ENCODE data around the gene DLK1.

Gene DLK1

DNA sequence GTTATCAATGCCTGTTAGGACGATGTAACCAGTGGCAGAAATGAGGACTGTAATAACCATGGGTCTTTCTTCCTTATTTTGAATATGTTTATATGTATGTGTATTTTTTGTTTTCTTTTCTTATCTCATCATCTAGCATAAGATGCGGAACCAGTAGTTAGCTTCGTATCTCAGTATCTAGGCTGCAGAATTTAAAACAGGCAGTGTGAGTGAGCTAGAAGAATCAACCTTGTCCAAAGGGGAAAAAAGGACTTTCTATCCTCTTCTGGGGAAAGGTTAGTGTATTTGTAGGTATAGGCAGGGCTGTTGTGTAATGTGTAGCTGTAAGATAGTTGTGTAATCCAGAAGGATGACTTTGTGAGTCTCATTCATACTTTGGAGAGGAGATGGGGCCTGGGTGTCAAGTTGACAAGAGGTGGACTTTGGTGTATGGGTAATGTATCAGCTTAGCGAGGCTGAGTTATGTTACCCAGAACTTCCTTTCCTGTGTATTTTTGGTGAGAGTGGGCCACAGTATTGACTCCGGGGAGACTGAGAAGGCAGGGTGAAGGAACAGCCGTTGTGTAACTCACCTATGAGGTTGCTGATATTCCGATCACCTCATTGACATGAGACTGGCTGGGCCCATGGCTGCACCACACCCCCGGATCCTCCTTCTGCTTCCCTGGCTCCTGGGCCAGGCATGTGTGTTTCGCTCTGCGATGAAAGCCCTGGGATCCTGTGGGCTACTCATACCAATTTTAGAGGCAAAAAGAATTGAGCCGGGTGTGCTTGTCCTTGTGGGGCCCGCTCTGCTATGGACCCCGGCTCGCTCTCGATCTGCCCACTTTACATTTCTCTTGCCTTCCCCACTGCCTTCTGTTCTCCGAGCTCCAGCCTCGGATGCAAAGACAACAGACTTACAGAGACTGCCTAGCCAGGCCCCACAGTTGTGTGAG lies 24.3 kb downstream of the DLK1 start:
- in situ Hi-C loops (cut with HindIII; ENCODE audit: low sequenced_read_pairs) = no loop called here

DNA sequence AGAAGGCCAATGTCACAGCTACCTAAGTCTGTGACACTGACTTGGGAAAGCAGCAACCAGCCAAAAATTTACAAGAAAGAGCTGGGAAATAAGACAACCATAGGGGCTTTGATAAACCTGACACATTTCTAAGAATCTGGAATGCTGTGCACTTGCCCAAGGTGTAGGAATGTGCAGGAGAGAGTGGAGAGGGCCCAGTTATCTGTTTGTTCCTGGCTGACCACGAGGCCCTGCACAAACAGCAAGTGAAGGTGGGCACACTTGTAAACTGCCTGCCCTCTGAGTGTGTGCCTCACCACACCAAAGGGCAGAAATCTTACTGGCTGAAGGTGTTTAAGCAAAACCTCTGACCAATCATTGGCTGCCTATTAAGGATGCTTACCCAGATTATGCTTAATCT lies 27.3 kb downstream of the DLK1 start:
- in situ Hi-C loops (cut with HindIII; ENCODE audit: low sequenced_read_pairs) = no loop called here

DNA sequence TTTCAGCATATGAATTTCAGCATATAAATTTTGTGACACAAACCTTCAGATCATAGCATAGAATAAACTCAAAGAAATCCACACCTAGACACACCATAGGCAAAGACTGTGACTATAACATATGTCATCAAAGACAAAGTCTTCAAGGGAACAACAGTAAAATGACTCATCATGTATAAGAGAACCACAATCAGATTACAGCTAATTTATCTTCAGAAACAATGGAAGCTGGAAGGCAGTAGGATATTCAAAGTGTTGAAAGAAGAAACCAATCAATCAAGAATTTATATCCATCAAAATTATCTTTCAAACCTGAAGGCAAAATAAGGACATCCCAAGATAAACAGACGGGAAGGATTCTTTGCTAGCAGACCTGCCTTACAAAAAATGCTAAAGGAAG lies 29.0 kb downstream of the DLK1 start:
- in situ Hi-C loops (cut with HindIII; ENCODE audit: low sequenced_read_pairs) = no loop called here

DNA sequence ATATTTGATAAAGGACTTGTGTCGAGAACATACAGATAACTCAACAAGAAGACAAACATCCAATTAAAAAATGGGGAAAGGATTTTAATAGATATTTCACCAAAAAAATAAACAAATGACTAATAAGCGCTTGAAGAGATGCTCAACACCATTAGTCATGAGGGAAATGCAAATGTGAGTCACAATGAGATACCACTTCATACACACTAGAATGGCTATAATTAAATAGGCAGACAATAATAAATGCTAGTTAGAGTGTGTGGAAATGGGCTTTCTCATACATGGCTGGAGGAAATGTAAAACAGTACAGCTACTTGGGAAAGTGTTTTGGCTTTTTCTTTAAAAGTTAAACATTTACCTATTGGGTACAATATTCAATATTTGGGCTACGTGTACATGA lies 34.8 kb downstream of the DLK1 start:
- in situ Hi-C loops (cut with HindIII; ENCODE audit: low sequenced_read_pairs) = no loop called here

DNA sequence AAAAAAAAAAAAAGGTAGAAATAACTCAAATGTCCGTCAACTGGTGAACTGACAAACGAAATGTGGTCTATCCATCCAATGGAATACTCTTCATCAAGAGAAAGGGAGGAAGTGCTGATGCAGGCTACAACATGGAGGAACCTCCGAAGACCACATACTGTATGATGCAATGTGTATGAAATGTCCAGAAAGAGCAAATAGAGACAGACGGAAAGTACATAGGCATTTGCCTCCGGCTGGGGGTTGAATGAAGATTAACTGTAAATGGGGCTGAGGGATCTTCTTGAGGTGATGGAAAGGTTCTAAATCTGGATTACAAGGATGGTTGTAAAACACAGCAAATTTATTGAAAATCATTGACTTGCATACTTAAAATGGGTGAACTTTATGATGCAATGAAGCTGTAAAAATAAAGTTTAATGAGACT lies 35.4 kb downstream of the DLK1 start:
- in situ Hi-C loops (cut with HindIII; ENCODE audit: low sequenced_read_pairs) = no loop called here

DNA sequence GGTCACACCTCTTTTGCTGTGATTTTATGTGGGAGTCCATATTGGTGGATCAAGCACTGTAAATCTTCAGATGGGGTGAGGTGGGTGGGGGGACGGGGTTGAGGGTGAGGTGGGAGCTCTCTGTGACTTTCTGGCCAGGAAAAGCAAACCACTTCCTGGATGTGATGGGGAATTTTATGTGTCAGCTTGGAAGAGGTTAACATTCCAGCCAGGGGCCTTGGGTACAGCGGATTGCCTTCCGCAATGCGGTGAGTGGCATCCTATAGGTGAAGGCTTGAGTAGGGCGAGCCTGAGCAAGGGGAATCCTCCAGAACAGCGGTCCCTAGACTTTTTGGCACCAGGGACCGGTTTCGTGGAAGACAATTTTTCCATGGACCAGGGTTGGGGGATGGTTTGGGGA lies 36.2 kb downstream of the DLK1 start:
- in situ Hi-C loops (cut with HindIII; ENCODE audit: low sequenced_read_pairs) = no loop called here

DNA sequence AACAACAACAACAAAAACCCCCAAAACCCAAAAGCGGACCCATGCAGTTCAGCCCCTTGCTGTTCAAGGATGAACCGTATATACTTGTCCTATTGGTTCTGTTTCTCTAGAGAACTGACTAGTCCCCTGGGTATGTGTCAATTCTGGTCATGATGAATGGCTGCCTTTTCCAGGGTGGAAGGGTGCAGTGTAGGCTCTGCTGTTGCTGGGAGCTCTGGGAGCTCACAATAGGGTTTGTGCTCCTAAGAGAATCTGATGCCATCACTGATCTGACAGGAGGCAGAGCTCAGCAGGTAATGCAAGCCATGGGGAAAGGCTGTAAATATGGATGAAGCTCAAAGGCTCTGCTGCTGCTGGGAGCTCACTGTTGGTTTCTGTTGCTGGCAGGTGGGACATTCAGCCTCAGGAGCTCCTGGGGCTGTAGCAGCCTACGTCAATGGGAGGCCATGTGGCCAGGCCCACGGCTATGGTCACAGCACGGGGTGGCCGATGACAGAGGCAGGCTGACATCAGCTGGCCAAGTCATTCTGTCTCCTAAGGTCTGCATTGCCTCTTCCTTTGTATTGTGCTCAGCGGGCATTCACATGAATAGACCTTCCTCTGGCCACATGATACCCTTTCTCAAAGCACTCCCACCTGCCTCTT lies 37.9 kb downstream of the DLK1 start:
- in situ Hi-C loops (cut with HindIII; ENCODE audit: low sequenced_read_pairs) = no loop called here

DNA sequence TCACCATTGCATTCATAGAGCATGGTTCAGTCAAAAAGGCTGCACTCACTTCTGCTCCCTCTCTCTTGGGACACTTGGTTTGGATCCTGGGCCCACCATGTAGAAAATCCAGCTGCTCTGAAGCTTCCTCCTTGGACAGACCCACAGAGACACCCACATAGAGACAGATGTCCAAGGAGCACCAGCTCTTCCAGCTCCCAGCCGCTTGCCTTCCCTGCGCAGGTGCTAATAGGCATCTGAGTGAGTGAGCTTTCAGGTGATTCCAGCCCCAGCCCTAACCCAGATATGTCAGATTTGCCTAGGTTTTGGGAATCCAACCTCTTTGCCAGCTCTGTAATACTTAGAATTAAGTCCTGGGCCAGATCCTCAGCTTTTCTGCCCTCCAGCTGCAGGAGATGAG lies 38.6 kb downstream of the DLK1 start:
- in situ Hi-C loops (cut with HindIII; ENCODE audit: low sequenced_read_pairs) = no loop called here

DNA sequence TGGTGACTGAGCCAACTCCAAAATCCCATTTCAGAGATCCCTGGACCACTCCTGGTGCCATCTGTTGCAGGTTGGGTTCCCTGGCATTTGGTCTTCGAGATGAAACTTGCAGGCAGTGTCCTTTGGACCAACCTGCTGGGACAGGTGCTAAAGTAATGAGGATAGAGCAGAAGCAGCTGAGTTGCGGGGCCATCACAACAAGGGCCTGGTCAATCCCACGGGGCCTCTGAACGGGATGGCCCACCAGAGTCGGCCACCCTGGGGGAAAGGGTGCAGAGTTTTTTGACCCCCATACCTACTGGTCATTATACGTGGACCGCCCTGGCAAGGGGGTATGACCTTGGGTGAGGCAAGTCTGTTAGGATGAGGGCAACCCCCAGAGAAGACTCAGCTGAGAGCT lies 39.3 kb downstream of the DLK1 start:
- in situ Hi-C loops (cut with HindIII; ENCODE audit: low sequenced_read_pairs) = no loop called here

DNA sequence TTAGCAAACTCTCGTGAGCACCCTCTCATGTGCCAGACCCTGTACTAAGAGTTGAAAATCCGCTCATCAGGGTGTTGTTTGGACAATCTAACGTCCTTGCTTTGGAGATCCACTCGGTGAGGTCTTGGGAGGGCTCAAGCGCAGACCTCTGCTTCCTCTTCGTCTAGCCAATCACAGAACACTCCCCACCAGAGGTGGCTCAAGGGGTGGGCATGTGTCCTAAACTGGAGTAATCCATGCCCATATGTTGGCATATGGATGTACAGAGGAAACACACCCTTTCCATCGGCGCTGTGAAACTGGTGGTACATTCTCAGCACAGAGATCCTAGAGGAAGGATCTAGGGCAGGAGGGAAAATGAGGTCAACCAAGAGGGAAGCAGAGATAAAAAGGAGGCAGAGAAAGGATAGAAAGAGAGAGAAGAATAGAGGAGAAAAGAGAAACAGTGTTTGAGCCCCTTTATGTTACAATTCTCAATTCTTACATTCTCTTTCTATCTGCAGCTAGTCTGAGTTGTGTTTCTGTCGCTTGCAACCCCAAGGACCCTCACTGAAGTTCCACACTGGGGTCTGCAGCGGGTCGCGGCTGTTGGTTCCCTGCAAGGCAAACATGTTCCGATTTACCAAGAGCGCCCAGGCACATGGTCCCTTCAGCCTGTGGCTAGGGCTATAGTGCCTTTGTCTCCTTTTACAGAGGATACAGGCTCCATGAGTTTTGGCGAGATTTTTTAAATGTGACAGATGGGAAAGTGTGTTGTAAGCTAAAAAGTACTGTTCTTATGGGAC lies 40.5 kb downstream of the DLK1 start:
- in situ Hi-C loops (cut with HindIII; ENCODE audit: low sequenced_read_pairs) = no loop called here

DNA sequence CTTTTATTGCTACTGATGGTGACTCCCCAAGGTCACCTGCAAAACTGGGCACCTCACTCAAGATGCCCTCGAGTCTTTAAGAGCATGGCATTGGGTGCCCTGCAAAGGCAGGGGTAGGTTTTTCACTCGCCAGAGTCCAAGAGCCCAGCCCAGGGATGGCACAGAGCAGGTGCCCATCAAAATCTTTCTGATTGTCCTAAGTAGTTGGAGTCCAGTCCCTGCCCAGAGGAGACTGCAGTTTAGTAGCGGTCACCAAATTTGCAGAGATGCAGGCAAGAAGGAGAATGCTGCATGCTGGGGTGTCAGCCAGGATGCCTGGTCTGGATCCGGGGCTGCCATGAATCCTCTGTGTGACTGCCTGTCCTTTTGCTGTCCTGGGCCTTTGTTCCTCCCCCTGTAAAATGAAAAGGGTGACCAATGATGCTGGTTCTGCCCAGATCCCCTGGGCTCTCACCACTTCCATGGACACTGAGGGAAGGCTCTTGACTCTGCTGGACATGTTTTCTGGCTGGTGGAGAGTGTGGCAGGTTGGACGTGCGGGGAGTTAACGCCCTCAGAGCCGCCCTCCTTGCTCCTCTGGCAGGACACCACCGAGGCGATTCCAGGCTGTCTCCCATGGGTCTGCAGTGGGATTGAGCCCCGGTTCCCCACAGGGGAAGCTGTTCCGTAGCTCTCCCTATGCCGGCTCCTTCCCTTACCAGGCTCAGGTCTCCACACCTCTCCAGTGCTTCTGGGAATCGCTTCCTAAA lies 41.3 kb downstream of the DLK1 start:
- in situ Hi-C loops (cut with HindIII; ENCODE audit: low sequenced_read_pairs) = no loop called here

DNA sequence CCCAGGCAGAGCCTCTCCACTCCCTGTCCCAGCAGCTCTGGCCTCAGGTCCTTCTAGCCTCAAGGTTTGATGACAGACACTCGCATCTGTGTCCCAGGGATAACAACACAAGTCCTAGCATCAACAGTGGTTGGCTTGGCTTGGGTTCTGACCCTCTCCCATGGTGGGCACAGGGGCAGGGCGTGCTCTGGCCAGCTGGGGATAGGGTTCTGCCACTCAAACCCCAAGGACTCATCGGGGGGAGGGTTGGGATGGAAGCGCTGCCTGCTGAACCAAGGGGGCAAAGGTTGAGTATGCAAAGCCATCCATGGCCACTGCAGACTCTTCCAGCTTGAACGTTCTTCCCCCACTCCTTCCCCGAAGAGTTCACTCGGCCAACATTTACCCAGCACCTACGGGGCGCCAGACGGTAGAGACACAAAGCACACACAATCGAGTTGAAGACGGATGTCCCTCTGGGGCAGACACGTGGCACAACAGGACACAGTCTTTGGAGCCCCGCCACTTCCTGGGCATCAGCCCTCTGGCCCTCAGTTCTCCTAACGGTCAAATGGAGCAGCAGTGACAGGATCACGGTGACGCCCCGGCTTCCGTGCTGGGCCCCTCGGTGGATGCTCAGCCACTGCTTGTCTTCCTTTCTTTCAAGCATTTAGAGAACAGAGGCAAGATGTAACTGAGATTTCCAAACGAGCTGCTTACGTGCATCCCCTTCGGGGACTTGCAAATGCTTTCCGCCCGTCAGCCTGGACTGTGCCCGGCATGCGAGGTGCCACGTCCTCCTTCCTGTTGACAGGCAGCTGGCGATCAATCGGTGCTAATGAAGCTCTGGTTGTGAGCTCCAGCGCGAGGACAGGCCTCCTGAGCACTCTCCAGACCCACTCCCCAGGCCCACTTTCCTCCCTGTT lies 42.6 kb downstream of the DLK1 start:
- in situ Hi-C loops (cut with HindIII; ENCODE audit: low sequenced_read_pairs) = no loop called here

DNA sequence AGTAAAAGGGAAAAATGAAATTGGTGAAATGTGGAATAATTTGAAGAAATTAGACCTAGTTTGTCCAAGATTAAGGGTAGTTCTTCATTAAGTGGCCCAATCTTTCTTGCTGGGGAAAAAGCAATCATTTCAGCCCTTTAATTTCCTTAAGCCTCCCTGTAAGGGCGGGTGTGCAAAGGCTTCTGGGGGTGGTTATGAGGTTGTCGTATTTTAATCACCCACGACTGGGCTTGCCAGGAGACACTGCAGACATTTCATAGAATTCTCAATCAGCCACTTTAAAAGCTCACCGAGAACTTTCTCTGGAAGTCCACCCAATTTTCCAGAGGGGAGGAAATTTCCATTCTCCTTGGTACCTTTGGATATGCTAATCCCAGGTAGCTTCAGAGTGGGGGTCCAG lies 43.4 kb downstream of the DLK1 start:
- in situ Hi-C loops (cut with HindIII; ENCODE audit: low sequenced_read_pairs) = no loop called here

DNA sequence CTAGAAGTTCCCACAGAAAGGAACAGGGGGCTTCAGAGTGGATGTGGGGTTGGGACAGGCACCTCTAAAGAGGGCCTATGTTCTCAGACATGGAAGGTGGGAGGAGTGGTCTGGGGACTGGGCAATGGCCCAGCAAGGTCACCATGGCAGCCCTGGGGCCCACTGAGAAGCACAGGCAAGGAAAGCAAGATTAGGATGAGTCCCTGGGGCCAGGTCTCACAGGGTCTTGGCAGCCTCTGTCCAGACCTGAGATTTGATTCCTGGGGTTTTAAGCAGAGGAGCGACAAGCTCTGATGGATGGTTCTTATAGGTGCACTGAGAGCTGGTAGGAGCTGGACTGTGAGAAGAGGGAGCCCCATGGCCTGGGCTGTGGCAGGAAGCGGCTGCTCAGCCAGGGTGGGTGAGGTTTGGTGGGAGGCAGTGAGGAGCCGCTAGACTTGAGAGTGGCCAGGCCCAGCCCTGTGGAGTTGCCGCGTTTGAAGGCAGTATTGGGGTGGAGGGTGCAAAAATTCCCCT lies 44.0 kb downstream of the DLK1 start:
- in situ Hi-C loops (cut with HindIII; ENCODE audit: low sequenced_read_pairs) = no loop called here

DNA sequence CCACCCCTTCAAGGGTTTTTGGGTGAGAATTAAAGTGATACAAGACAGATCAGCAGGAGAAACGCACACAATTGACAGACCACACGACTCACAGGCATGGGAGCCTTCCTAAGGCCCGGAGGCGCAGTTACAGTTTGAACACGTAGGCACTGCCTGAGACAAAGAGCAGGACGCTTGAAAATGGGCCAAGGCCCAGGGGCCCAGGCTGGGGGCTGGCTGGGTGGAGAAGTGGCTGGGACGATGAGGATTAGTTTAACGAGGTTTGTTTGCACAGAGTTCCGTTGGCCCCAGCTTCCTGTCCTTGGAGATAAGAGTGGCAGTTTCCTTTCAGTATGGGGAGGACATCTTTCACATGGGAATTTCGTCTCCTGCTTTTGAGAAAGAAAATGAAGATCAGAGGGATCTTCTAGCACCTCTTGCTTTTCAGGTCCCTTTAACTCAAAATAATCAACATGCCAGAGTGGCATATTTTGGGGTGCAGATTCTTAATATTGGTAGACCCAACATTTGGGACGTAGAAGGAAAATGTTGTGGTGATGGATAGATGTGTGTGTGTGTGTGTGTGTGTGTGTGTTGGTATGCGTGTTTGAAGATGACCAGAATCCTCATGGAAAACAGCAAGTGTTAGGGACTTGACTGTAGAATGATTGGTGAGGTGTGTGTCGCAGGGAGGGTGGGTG lies 44.6 kb downstream of the DLK1 start:
- in situ Hi-C loops (cut with HindIII; ENCODE audit: low sequenced_read_pairs) = no loop called here

DNA sequence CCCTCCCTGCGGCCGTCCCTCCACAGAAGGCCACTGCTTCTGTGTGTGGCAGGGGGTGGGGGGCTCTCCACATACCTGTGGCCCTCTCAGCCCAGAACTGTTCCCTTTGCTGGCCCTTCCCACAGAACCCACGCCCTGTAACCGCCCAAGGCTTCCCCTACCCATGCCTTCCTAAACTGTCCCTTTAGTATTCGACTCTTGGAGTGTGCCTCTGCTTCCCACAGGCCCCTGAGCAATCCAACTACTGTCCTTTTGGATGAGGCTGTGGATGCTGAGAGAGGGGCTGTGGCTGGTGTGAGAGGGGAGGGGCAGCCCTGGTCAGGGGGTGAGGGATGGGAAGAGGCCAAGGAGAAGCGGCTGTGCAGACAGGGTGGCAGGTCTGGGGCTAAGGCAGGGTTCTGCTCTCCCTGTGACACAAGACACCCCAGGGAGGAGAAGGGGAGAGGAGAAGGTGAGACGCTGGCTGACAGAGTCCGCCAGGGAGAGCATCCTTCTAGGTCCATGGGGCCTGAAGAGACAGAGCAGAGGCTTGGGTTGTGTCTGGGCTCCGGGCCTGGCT lies 46.0 kb downstream of the DLK1 start:
- in situ Hi-C loops (cut with HindIII; ENCODE audit: low sequenced_read_pairs) = no loop called here

DNA sequence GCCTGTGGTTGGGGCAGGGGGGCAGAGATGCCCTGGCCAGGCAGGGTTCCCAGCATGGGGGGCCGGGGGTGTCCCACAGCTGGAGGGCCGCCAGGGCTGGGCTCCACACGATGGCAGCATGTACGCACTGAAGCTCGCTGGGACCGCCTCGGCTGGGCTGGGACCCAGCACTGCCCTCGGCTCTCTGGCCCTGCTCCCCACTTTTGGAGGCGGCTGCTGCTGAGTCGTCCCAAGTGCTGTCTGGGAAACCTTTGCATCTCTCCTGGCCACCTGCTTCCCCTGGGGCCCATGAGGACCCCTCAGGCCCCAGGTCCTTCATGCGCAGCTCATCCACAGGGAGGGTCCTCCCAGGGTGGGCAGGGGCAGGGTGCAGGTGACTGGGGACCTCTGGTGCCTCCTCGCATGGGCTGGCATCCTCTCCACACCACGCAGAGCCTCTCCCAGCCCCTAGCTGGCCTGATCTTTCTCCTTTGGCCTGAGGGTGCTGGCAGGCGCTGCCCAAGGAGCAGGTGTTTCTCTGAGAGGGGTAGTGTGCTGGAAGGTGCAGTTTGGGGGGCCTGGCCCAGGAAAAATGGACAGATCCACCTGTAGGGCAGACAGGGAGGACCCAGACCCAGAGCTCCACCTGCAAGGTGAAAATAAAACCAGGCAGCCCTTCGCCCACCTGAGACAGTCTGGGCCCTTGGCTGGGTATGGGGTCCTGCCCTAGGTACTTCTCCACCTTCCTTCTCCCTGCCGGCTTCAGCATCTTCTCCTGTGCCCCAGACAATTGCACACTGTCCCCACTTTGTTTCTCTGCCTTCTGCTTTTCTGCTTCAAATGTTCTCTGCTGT lies 46.9 kb downstream of the DLK1 start:
- in situ Hi-C loops (cut with HindIII; ENCODE audit: low sequenced_read_pairs) = no loop called here

DNA sequence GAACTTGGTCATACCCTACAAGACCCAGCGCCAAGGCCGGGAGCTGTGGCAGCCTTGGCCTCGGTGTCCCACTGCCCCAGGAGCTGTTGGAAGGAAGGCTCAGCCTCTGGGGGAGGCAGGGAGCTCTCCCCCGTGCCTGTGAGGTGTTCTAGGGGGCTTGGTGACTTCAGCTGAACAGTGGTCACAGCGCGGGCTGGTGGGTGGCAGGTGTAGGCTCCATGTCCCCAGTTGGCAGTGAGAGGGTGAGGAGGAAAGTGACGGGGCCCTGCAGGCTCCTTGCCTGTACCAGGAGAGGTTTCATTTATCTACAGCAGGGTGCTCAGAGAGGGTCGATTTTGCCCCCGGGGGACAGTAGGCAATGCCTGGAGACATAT lies 47.5 kb downstream of the DLK1 start:
- in situ Hi-C loops (cut with HindIII; ENCODE audit: low sequenced_read_pairs) = no loop called here

Measured in DLD1 (cell line).